ENCODE data around the gene PROZ. TPM values are rescaled to one million over a fixed set of nuclear protein-coding genes. Genes with fewer than 3 reads are reported as not detected.

The PROZ gene
- total RNA-seq, 2 donors from 2014 or later = 0.40 to 0.84 TPM

DNA sequence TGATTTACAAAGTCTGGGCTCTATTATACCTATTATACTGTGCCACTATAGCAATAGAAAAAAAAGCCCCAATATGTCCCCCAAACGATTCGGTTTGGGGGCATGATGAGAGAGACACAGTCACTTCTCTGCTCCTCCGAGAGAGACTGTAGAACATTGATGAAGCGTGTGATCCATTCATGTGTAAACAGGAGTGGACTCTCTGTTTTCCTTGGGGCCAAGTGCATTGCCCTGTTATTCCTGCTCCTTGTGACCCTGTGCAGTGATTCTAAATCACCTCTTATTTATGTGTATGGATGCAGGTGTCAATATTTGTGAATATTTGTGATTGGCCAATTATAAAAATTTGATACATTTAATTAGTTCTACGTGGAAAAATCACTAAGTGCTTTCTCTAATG is 18.9 kb upstream of the PROZ start:
- DNase-seq = no peak
- Mint-ChIP-seq H3K36me3 (ENCODE audit: low read depth) (peaks cover 12% of the 10 kb centered on the region), H3K4me1 (no peaks in the 10 kb centered on the region), H3K4me3 (no peak overlapping the region), H3K9me3 (no peaks in the 10 kb centered on the region), H3K27ac (no peak overlapping the region), H3K27me3 (ENCODE audit: insufficient read depth) (no peaks in the 10 kb centered on the region)
- TF ChIP-seq, protein P1, sequence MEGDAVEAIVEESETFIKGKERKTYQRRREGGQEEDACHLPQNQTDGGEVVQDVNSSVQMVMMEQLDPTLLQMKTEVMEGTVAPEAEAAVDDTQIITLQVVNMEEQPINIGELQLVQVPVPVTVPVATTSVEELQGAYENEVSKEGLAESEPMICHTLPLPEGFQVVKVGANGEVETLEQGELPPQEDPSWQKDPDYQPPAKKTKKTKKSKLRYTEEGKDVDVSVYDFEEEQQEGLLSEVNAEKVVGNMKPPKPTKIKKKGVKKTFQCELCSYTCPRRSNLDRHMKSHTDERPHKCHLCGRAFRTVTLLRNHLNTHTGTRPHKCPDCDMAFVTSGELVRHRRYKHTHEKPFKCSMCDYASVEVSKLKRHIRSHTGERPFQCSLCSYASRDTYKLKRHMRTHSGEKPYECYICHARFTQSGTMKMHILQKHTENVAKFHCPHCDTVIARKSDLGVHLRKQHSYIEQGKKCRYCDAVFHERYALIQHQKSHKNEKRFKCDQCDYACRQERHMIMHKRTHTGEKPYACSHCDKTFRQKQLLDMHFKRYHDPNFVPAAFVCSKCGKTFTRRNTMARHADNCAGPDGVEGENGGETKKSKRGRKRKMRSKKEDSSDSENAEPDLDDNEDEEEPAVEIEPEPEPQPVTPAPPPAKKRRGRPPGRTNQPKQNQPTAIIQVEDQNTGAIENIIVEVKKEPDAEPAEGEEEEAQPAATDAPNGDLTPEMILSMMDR (conservative IDR thresholded peaks at IDR 0.05) = no peak
- Histone ChIP-seq H3K27me3 (ENCODE audit: control insufficient read depth, insufficient read depth, low read length, poor library complexity, severe bottlenecking) (no peaks in the 10 kb centered on the region), H3K27ac (ENCODE audit: low read depth, low read length) (no peak overlapping the region), H3K9ac (ENCODE audit: extremely low read depth, low read length, poor library complexity, severe bottlenecking) (no peak overlapping the region), H3K36me3 (ENCODE audit: control insufficient read depth, insufficient read depth, low read length) (no peaks in the 10 kb centered on the region), H3K4me1 (ENCODE audit: control insufficient read depth, insufficient read depth, low read length) (no peaks in the 10 kb centered on the region), H3K9me3 (ENCODE audit: control insufficient read depth, low read length) (no peaks in the 10 kb centered on the region), H3K4me3 (ENCODE audit: low read length) (no peak overlapping the region)
- WGBS, 2 experiments (ENCODE audit: insufficient coverage in 1 of 2, insufficient read length in 1 of 2) = 91 to 93% methylated on average over 4 to 5 of the region's 5 CpGs

DNA sequence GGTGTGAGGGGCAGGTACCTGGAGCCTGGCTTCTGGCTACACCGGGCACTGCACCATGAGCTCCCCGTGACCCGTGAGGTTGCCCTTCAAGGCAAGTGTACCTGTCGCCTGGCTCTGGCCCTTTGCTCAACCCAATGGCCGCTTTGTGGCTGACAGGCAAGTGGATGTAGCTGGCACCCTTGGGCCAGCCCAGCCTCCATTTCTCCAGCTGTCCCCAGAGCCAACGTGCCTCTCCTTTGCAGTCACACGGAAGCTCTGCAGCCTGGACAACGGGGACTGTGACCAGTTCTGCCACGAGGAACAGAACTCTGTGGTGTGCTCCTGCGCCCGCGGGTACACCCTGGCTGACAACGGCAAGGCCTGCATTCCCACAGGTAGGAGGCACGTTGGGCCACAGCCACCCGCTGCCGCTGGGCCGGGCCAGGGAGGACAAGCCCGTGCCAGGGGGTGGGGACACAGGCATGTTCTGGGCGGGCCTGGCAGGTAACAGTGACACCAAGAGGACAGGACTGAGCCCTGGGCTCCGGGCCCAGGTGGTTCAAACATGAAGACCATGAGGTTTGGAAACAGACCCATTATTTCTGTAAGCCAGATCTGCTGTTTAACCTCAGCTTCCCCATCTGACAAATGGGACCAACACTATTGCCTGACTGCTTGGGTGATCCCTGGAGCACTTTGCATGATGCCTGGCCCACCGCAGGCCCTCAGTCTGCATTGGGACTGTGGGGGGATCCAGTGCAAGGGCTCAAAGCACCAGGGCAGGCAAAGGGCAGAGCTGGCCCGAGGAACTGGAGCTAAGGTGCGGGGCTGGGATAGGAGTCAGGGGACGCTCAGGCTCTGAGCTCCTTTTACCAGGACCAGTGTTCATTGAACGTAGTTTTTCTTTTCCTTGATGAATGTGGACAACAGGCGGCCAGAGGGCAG is 17.5 kb upstream of the PROZ start:
- Histone ChIP-seq H3K4me1 (ENCODE audit: control insufficient read depth, insufficient read depth, low read length) (no peaks in the 10 kb centered on the region), H3K27ac (ENCODE audit: low read depth, low read length) (no peak overlapping the region), H3K27me3 (ENCODE audit: control insufficient read depth, insufficient read depth, low read length, poor library complexity, severe bottlenecking) (no peaks in the 10 kb centered on the region), H3K9me3 (ENCODE audit: control insufficient read depth, low read length) (no peaks in the 10 kb centered on the region), H3K4me3 (ENCODE audit: low read length) (no peak overlapping the region), H3K36me3 (ENCODE audit: control insufficient read depth, insufficient read depth, low read length) (no peaks in the 10 kb centered on the region), H3K9ac (ENCODE audit: extremely low read depth, low read length, poor library complexity, severe bottlenecking) (no peak overlapping the region)
- H3K9me3 Mint-ChIP-seq = no peaks in the 10 kb centered on the region
- H3K27ac Mint-ChIP-seq = no peak overlapping the region
- H3K36me3 Mint-ChIP-seq (ENCODE audit: low read depth) = peaks cover 19% of the 10 kb centered on the region
- TF ChIP-seq, protein P1 (conservative IDR thresholded peaks at IDR 0.05) = no peak
- no peak overlapping the region for H3K4me3 Mint-ChIP-seq
- 94% methylated on average over 13 to 26 of the region's 26 CpGs for WGBS, 2 experiments (ENCODE audit: insufficient coverage in 1 of 2, insufficient read length in 1 of 2)
- no peaks in the 10 kb centered on the region for H3K4me1 Mint-ChIP-seq
- peak; percentile 40 for DNase-seq
- H3K27me3 Mint-ChIP-seq (ENCODE audit: insufficient read depth) = no peaks in the 10 kb centered on the region

DNA sequence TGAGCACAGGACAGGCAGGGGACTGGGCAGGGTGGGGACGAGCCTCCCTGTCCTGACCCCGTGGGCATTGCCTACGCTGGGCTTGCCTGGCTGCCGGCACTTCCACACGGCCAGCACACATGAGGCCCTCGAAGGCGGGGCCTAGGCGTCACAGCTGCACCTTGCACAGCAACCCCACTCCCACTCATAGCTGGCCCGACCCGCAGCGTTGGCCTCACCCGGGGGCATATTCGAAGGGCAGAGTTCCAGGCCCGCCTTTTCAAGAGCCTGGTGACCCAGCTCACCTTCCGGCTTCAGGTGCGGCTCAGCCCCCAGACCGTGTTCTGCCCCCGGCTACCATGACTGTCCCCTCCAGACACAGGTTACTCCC is 16.9 kb upstream of the PROZ start:
- 94 to 98% methylated on average over 12 to 18 of the region's 18 CpGs for WGBS, 2 experiments (ENCODE audit: insufficient coverage in 1 of 2, insufficient read length in 1 of 2)
- H3K4me3 Mint-ChIP-seq = no peak overlapping the region
- H3K4me1 Mint-ChIP-seq = no peaks in the 10 kb centered on the region
- H3K9me3 Mint-ChIP-seq = no peaks in the 10 kb centered on the region
- Histone ChIP-seq H3K9ac (ENCODE audit: extremely low read depth, low read length, poor library complexity, severe bottlenecking) (no peak overlapping the region), H3K27me3 (ENCODE audit: control insufficient read depth, insufficient read depth, low read length, poor library complexity, severe bottlenecking) (no peaks in the 10 kb centered on the region), H3K9me3 (ENCODE audit: control insufficient read depth, low read length) (no peaks in the 10 kb centered on the region), H3K4me1 (ENCODE audit: control insufficient read depth, insufficient read depth, low read length) (no peaks in the 10 kb centered on the region), H3K27ac (ENCODE audit: low read depth, low read length) (no peak overlapping the region), H3K4me3 (ENCODE audit: low read length) (no peak overlapping the region), H3K36me3 (ENCODE audit: control insufficient read depth, insufficient read depth, low read length) (no peaks in the 10 kb centered on the region)
- no peak overlapping the region for H3K27ac Mint-ChIP-seq
- H3K36me3 Mint-ChIP-seq (ENCODE audit: low read depth) = peaks cover 21% of the 10 kb centered on the region
- DNase-seq = no peak
- TF ChIP-seq, protein P1 (conservative IDR thresholded peaks at IDR 0.05) = no peak
- H3K27me3 Mint-ChIP-seq (ENCODE audit: insufficient read depth) = no peaks in the 10 kb centered on the region

Data from endodermal cell (in vitro differentiated cells).